ENCODE measurements around the gene OR5AC2.

OR5AC2 gene, protein sequence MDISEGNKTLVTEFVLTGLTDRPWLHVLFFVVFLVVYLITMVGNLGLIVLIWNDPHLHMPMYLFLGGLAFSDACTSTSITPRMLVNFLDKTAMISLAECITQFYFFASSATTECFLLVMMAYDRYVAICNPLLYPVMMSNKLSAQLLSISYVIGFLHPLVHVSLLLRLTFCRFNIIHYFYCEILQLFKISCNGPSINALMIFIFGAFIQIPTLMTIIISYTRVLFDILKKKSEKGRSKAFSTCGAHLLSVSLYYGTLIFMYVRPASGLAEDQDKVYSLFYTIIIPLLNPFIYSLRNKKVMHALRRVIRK

DNA sequence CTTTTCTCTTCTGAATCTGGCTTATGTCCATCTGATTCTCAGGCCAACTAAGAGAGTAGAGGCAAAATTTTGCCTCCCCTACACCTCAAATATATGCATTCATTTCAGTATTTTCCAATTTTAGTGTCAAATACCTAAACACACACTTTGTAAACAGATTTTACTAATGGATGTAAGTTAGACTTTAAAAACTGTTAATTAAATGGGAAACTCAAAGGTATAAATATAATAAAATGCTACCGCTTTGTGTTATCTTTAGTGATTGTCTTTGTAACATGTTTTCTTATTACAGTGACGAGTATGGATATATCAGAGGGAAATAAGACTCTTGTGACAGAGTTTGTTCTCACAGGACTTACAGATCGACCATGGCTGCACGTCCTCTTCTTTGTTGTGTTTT, at the start of gene OR5AC2:
OR5AC2 (plus strand) TSS at position 301 of the 400 bp plus-strand sequence; CDS start at position 301, 0 bp downstream.
- no peak for DNase-seq (ENCODE audit: low spot score)

DNA sequence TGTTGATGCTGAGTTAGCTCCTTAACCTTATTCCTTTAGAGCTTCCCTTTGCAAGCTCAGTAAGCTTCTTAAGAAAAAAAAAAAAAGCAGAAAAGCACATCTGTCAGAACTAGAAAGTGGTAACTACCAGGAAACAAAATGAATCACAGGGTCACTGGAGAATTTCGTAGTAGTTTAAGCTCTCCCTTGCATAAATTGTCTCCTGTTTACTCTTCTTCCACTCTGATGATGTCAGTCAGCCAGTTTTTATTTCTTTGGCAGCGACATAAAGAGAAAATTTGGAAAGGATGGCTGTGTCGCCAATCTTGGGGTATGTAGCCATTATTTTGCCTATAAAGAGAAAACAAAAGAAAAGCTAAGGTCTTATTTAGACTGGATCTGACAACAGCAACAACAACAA, 48.7 kb upstream of the OR5AC2 start:
- DNase-seq (ENCODE audit: low spot score) = no peak

DNA sequence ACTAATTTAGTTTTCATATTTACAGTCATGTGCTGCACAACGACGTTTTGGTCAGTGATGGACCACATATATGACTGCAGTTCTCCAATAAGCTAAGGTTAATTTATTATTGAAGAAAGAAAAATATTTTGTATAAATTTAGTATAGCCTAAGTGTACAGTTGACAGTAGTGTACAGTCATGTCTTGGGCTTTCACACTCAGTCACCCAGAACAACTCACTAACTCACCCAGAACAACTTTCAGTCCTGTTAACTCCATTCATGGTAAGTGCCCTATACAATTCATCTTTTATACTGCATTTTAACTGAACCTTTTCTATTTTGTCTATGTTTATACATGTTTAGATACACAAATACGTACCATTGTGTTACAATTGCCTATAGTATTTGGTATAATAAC, 48.1 kb upstream of the OR5AC2 start:
- DNase-seq (ENCODE audit: low spot score) = no peak

DNA sequence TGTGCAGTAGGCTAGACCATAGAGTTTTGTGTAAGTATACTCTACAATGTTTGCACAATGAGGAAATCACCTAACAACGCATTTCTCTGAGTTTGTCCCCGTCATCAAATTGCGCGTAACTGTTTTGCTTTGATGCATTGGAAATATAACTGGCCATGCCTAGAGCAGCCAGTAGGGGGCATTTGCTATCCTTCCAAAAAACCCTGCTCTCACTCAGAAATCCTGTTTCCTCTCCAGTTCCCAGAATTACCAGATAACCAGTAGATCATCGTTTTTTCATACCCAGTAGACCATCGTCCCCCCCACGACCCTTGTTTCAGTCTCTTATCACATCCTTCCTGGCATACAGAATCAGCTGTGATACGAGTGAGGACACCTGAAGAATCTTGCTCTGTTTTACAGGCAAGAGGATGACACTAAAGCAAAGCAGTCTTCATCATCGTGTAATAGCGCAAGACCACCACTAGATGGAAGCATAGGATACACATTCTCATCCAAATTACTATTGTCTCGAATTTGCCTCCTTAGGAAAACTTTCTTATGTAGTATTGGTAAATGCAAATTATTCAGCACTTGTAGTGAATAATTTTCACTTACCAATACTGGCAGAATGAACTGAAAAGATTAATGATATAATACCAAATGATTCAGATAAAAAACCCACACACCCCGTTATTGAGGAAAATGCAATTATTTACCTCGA, 47.5 kb upstream of the OR5AC2 start:
- peak; percentile 30 for DNase-seq (ENCODE audit: low spot score)

DNA sequence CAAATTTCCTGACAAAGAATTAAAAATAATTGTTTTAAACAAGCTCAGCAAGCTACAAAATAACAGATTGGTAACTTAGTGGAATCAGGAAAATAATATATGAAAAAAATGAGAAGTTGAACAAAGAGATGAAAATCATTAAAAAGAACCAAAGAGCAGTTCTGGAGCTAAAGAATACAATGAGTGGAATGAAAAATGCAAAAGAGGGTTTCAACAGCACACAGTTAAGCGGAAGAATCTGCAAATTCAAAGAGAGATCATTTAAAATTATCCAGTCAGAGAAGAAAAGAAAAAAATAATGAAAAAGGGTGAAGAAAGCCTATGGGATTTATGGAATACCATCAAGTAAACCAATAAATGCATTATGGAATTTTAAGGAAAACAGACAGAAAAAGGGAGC, 45.6 kb upstream of the OR5AC2 start:
- DNase-seq (ENCODE audit: low spot score) = no peak

DNA sequence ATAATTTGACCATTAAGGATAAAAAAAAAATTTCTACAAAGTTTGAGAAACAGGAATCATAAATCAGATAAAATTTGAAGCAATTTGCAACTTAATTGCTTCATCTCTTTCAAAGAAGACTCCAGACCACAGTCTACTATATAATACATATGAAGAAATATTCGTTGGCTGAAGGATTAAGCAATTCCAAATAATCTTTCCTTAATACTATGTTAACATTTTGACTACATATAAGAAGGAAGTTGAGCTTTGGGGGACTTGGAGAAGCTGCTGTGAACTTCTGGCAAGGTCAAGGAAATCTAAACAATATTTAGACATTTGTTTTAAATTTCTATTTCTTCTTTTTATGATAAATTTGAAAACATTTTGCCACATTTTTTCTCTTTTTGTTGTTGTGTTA, 38.4 kb upstream of the OR5AC2 start:
- DNase-seq (ENCODE audit: low spot score) = no peak

DNA sequence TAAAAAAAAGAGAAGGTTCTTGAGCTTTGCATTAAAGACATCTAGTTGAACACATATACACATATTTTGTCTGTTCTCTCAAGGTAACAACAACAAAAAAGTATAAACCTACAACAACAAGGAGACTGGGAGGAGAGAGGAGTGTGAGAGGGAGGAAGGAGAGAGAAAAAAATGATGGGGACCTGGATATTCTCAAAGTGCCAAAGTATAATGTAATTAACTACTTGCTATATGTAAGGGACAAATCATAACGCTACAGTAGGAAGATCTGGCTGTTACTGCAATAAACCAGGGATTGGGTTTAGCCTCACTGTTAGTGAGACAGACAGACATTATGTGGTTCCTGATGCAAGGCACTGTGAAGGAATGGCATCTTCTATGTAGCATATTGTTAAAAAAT, 37.7 kb upstream of the OR5AC2 start:
- no peak for DNase-seq (ENCODE audit: low spot score)

DNA sequence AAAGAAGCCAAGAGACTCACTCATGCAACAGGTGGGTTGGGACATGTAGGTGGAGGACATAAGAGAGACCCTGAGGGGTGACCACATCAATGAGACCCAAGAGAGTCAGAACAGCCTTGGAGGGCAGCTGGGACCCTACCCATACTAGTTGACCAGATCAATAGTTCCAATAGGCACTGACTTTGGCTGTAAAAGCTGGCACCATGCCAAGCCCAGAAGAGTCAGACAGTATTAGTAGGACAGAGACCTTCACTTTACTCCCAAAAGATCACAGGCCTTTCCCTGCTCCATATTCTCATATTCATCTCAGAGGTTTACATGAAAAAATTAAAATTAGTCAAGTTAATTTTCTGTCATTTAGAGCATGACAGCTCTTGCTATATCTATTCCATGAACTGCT, 30.9 kb upstream of the OR5AC2 start:
- no peak for DNase-seq (ENCODE audit: low spot score)

DNA sequence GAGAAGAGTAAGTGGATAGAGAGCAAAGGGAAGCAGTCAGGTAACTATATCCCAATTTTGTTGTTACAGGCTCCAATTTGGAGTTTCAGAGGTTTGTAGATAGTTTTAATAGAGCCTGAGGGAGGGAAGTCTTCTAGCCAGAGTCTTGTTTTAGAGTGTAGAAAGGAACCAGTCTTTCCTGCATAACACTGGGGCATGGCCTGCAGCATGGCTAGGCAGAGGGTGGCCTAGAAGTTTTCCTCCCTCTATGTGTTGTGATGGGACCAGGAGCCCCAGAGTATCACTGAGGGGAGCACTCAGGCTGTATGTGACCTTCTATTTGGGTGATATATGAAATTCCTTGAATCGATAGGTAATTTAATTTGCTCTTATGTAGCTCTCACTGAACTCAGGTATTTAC, 29.3 kb upstream of the OR5AC2 start:
- DNase-seq (ENCODE audit: low spot score) = no peak

DNA sequence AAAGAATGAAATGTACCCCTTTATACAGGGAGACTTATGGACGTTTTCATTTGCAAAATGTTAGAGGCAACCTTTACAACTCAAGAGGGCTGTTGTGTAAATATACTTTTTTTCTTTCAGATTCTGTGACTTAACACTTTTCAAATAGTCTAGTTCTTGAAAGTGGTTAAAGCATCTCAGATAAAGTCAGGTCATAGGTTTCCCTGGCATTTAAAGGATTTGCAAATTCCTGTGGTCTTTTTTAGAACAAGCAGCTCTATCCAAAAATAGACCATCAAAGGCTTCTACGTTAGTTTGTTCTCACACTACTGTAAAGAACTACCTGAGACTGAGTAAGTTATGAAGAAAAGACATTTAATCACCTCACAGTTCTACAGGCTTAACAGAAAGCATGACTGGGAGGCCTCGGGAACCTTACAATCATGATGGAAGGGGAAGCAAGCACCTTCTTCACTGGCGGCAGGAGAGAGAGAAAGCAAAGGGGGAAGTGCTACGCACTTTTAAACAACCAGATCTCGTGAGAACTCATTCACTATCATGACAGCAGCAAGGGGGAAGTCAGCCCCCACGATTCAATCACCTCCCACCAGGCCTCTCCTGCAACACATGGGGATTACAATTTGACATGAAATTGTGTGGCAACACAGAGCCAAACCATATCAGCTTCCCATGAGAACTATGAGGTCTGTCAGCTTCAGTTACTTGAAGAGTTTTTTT, 28.6 kb upstream of the OR5AC2 start:
- DNase-seq (ENCODE audit: low spot score) = no peak

DNA sequence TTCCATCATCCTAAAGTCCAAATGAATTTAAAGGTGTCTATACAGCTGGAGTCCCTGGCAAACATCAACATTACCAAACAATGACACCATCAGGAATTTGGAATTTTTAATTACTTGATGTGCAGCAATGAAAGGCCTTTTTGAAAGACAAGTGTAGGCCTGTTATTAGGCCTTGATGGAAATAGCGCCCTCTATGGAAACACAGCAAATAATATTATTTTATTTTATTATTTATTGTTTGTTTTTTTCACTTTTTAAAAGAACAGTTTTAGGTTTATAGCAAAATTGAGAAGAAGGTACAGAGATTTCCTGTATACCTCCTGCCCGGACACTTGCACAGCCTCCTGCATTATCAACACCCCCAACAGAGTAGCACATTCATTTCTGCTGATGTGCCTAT, 18.1 kb upstream of the OR5AC2 start:
- no peak for DNase-seq (ENCODE audit: low spot score)

DNA sequence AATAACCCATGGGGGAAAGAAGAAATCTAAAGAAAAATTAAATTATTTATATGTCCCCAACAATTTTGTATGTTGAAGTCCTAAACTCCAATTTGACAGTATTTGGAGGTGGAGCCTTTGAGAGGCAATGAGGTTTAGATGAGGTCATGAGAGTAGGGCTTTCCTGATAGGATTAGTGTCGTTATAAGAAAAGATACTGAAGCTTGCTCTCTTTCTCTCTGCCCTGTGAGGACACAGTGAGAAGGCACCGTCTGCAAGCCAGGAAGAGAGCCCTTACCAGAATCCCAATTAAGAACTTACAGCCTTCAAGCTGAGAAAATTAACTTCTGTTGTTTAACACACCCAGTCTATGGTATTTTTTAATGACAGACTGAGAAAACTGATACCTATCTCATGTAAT, 16.1 kb upstream of the OR5AC2 start:
- DNase-seq (ENCODE audit: low spot score) = no peak

DNA sequence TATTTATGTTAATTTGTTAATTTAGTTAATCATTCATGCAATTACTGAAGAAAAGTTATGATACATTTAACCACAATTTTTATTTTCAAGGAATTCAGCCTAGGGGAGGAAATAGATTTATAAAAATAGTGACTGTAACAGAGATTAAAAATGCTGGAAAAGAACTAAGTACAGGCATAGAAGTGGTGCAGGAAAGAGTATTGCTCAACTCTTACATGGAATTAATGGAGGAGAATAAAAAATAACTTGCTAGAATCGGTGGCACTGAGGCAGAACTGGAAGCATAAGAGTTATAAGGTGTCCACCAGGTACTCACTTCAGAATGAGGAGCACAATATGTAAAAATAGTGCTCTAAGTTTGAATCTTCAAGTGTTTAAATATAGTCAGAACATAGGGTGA, 13.5 kb upstream of the OR5AC2 start:
- no peak for DNase-seq (ENCODE audit: low spot score)

DNA sequence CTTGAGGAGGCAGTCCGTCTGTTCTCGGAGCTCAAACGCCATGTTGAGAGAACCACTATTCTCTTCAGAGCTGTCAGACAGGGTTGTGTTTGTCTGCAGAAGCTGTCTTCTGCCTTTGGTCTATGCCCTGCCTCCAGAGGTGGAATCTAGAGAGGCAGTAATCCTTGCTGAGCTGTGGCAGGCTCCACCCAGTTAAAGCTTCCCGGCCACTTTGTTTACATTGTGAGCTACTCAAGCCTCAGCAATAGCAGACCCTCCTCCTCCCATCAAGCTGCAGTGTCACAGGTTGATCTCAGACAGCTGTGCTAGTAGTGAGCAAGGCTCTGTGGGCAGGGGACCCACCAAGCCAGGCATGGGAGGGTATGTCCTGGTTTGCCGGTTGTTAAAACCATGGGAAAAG, 8.9 kb downstream of the OR5AC2 start:
- peak; percentile 9 for DNase-seq (ENCODE audit: low spot score)

DNA sequence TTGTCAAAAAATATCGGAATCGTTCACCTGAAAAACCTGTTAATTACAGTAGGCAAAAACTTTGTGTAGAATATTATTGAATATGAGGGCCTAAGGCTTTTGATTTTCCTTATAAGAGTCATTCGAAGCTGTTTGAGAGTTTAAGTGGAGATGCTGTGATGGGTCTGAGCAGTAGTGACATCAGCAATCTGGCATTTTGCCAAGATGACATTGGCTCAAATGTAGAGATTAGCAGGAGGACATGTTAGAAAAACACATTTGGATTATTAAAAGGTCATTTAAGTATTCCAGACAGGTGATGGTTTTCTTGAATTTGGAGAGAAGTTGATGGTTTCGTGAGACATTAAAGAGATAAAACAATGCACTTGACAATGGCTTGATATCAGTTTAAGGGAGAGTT, 12.9 kb downstream of the OR5AC2 start:
- no peak for DNase-seq (ENCODE audit: low spot score)

DNA sequence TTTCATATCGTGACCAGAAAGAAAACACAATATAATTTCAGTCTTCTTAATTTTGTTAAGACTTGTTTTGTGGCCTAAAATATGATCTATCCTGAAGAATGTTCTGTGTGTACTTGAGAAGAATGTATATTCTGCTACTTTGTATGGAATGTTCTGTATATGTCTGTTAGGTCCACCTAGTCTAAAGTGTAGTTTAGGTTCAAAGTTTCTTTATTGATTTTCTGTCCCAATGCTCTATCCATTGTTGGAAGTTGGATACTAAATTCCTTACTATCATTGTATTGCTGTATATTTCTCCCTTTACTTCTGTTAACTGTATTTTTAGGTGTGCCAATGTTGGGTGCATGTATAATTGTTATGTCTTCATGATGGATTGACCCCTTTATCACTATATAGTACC, 21.2 kb downstream of the OR5AC2 start:
- no peak for DNase-seq (ENCODE audit: low spot score)

DNA sequence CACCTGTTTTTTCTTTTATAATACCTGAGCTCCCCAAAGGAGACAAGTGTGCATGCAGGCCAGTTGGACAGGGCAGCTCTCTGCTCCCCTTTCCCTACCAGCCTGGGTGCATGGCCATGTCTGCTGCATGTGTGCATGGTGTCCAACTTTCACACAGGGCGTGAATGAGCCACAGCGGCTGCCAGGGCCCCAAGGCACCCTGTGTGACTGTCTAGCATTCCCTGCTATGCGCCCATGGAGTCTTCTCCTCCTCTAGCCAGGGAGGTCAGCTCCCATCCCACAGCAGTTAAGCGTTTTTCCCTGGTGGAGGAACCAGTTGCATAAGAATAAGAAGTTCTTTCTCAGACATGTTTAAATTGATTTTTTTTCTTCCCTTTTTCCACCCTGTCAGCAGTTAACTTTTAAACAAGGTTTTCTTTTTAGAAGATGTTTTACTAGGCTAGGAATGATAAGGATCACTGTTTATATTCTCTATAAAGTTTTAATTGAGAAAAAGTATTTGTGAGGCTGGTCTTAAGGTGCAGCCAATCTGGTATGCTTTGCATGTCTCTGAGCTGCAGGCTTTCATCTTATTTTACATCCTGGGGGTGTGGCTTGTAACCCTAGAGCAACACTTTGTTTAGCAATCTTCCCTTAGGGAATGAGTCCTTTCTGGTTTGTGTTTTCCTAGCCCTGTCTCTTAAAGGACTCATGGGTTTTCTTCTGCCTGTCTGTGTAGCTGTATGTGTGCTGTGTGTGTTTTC, 23.0 kb downstream of the OR5AC2 start:
- DNase-seq (ENCODE audit: low spot score) = no peak

DNA sequence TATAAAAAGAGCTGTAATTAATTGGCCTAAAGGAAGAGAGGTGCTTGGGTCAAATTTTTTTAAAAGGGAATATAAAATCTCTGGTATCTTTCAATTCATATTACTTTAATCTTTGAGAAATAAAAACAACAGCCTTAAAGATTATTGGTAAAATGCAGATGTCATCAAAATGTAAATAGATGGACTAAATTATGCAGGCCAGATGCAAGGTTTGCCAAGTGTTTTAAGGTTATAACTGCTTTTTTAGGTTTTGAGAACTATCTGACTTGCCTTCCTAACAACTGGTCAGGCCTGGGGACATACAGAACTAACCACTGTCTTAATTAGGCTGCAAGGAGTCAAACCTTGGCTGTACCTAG, 23.6 kb downstream of the OR5AC2 start:
- DNase-seq (ENCODE audit: low spot score) = no peak

DNA sequence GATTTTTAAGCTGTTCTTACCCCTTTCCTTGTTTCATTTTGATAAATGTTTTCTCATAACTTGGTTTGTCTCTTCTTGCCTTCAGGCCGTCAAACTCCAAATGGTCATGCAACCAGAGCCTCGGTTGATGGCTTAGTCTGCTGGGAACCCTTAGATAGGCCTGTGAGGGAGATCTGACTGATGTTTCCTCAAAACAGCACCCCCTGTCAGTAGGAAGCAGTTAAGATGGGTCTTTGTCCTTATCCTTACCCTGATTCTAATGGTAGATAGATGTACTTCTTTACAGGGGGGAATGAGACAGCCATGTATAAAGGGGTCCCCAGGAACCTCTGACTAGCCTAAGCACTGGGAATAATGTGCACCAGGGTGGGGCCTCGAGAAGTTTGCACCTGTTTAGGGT, 27.3 kb downstream of the OR5AC2 start:
- no peak for DNase-seq (ENCODE audit: low spot score)

DNA sequence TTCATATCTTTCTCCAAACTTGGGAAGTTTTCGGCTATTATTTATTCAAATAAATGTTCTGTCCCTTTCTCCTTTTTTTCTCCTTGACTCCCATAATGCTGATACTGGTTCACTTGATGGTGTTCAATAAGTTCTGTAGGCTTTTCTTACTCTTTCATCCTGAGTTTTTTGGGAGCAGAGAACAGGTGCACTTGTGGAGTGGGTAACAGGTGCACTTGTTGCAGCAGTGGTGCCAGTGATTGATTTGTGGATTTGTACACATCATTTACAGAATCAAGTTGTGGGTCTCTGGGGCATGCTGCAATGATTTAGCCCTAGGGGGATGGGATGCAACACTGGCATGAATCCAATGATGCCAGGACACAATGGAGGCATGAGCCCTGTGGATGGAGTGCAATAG, 28.7 kb downstream of the OR5AC2 start:
- DNase-seq (ENCODE audit: low spot score) = no peak

DNA sequence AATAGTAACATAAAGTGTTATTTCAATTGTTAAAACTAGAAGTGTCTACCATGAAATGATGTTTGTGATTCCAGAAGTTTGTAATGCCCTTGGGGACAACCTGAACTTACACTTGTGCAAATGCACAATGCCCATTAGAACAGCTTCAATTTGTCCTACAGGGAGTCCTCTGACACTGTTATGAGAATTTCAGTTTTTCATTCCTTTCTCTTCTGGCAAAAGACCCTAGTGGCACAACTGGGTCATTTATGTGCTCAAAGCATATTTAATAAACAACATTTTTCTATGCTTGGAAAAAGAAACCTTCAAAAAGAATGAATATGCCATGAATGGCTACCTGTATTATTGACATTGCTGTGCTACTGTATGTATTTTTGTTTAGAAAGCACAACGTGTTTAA, 43.4 kb downstream of the OR5AC2 start, which contains the start of gene OR5H1:
OR5H1 (plus strand) TSS at position 301 of the 400 bp plus-strand sequence. CDS start 1,977 bp downstream, outside the sequence.
- no peak for DNase-seq (ENCODE audit: low spot score)

DNA sequence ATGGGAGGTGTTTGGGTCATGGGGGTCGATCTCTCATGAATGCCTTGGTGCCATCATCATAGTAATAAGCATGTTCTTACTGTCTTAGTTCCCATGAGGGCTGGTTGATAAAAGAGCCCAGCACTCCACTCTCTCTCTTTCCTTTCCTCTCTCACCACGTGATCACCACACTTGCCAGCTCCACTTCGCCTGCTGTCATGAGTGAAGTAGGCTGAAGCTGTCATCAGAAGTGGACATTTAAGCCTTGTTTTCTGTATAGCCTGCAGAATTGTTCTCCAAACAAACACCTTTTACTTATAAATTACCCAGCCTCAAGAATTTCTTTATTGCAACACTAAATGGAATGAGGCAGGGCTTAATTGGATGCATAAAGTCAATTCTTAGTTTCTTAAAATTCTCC, 49.7 kb downstream of the OR5AC2 start:
- DNase-seq (ENCODE audit: low spot score) = no peak
